Stomach smooth muscle (tissue), 2 donors: Measurements from ENCODE around the gene ZNF101.
A peak's percentile ranks its signal among the peaks of the same experiment; 100 is the strongest.

ENCODE experiments used
- H3K27ac ChIP-seq: one replicate; pipeline ENCODE4 v1.7.0; 2013; ENCODE audit warnings: mild to moderate bottlenecking, low read length, inconsistent platforms
- H3K27me3 ChIP-seq, 2 donors: one replicate each; pipeline ENCODE4 v1.7.0; 2013; ENCODE audit warnings: low read length in 2 of 2; ENCODE audit not compliant: insufficient read depth in 2 of 2, control insufficient read depth in 1 of 2
- H3K36me3 ChIP-seq, 2 donors: one replicate each; pipeline ENCODE4 v1.7.0; 2013; ENCODE audit warnings: low read length in 2 of 2; ENCODE audit not compliant: control insufficient read depth in 2 of 2, insufficient read depth in 2 of 2
- H3K4me1 ChIP-seq: one replicate; pipeline ENCODE4 v1.7.0; 2013; ENCODE audit warnings: low read length; ENCODE audit not compliant: control insufficient read depth, insufficient read depth
- H3K4me3 ChIP-seq, 2 donors: one replicate each; pipeline ENCODE4 v1.7.0; 2013; ENCODE audit warnings: low read length in 2 of 2
- H3K9ac ChIP-seq, 2 donors: one replicate each; pipeline ENCODE4 v1.7.0; 2013; ENCODE audit warnings: low read length in 2 of 2, mild to moderate bottlenecking in 1 of 2
- H3K9me3 ChIP-seq, 2 donors: one replicate each; pipeline ENCODE4 v1.7.0; 2013; ENCODE audit warnings: low read length in 2 of 2; ENCODE audit not compliant: control insufficient read depth in 2 of 2
- donor health status: healthy.
- donor health status: Pancreatic carcinoma.

ZNF101 gene

DNA sequence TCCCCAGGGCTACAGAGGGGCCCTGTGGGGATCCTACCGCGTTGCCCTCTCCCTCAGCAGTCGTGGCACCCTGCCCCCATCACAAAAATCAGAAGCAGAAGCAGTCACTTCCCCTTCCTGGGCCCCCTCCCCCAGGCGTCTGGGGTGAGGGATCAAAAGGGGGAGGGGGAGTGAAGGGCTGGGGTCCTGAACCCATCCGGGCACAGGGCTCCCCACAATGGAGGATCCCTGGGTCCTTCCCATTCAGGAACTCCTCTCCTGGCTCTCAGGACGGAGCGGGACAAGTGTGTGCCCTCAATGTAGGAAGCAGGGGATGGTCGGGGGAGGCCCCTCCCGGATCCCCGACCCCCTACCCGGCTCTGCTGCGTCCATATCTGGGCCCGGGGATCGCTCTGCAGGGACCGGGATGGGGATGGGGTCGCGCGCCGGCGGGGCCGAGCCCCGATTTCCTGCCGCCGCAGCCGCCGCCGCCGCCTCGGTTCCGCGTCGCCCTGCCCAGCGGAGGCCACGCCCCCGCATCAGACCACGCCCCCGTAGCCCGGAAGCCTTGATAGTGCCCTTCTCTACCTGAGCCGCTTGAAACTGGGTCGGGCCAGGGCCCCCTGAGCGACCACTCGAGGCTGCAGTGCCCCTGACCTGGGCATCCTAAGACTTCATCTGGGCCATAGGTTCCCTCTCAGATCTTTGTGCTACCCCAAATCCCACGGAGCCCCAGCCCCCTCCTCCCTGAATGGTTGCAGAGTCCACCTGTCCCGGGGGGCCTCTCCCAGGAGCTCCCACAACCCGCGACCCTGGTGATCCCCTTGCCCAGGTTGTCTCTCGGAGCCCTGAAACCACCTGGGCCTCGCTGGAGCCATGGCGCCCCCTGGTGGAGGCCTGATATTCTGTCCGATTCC lies 25.2 kb upstream of the ZNF101 start, which contains the start of gene GMIP:
Gene GMIP, minus strand, starts transcription at position 500 of the 896 bp plus-strand sequence. Its CDS starts 128 bp downstream, at position 372.
- no peak within 1 kb of the TSS for H3K27ac ChIP-seq
- H3K27me3 ChIP-seq, result peaks cover 0 to 6% of the 10 kb centered on the region in 2 donors
- H3K4me3 ChIP-seq, result peak within 1 kb of the TSS; percentile 76 to 79
- peak within 1 kb of the TSS; percentile 58 to 71 for H3K9ac ChIP-seq
- H3K4me1 ChIP-seq, result peaks cover 14% of the 10 kb centered on the region
- peaks cover 8 to 18% of the 10 kb centered on the region in 2 donors for H3K36me3 ChIP-seq
- no peaks in the 10 kb centered on the region for H3K9me3 ChIP-seq

DNA sequence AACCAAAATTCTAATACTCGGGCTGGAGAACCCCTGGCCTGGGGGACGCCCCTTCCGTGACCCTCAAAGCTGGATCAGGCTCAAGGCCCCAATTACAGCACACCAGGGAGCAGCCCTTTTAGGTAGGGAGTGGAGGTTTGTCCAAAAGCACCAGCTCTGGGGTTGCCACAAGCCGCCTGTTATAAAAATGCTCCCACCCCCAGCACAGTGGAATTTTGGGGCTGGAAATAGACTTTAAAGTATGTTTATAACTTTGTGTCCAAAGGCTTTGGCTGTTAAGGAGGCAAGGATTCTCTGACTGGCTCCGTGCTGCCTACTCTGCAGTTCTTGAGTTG lies 24.6 kb upstream of the ZNF101 start:
- Histone ChIP-seq H3K27me3 (peaks cover 0 to 6% of the 10 kb centered on the region in 2 donors), H3K4me1 (peaks cover 14% of the 10 kb centered on the region), H3K4me3 (peak overlapping the region in 1 of 2 donors; percentile 79), H3K27ac (no peak overlapping the region), H3K9me3 (no peaks in the 10 kb centered on the region), H3K9ac (no peak overlapping the region), H3K36me3 (peaks cover 8 to 18% of the 10 kb centered on the region in 2 donors)

DNA sequence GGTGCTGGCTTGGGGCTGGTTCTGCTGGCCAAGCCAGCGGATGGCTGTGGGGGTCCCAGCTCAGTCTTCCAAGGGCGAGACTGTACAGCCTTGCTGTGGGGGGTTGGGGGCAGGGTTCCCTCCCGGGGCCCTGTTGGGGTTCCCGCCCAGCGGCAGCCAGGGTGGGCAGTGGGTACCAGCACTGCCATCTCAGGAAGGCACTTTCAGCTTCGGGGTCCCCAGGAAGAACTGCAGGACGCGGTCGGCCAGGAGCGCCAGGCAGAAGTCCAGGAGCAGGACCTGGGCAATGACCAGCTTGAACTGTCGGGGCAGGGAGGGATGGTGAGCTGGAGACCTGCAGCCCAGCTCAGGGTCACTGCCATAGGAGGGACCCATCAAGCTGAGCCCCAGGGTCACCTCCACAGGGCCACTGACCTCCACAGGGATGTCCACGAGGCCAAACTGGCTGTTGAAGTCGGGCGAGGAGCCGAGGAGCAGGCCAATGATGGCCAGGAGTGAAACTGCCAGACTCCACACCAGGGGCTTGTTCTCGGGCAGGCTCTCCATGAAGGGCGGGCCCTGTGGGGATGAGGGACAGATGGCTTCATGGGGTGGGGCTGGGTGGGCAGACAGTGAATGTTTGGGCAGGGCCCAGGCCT lies 23.3 kb upstream of the ZNF101 start:
- Histone ChIP-seq H3K27ac (no peak overlapping the region), H3K9ac (no peak overlapping the region), H3K36me3 (peaks cover 13 to 23% of the 10 kb centered on the region in 2 donors)

DNA sequence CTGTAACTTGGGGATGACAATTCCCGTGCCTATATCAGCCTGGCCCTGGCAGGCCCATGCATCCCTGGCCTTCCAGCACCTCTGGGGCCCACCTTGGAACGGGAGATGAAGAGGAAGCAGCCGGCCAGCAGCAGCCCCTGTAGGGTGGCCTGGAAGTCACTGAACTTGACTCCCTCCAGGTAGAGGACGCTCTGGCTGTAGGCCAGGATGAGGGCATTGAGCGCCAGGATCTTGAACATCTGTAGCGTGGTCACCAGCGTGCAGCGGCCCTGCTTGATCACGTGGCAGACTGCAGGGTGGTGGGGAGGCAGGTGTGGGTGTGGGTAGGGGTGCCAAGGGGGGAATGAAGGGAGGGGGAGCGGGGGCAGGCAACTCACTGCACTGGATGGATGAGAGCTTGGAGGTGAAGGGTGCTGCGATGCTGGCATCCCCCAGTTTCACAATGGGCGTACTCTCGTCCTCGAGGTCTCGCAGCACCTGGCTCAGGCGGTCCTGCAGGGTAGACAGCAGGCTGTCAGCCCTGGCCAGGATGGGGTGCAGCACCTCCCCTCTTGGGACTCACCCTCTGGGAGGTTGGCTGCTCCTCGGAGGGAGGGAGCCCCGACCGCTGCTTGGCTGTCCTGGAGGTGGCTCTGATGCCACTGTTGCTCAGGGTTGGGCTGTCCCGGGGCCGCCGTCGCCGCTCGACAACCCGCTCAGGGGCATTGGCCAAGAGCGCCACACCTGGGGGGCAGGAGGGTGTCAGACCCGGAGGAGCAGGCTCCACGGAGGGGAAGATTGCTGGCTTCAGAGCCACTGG lies 21.4 kb upstream of the ZNF101 start:
- no peak overlapping the region for H3K9ac ChIP-seq
- no peaks in the 10 kb centered on the region for H3K9me3 ChIP-seq
- H3K4me3 ChIP-seq, result no peak overlapping the region
- H3K27ac ChIP-seq, result no peak overlapping the region
- H3K27me3 ChIP-seq, result peaks cover 0 to 6% of the 10 kb centered on the region in 2 donors
- peaks cover 31 to 38% of the 10 kb centered on the region in 2 donors for H3K36me3 ChIP-seq
- peaks cover 14% of the 10 kb centered on the region for H3K4me1 ChIP-seq

More for the DNA sequence above, 23.3 kb upstream of the ZNF101 start:
- Histone ChIP-seq H3K9me3 (no peaks in the 10 kb centered on the region), H3K4me1 (peaks cover 14% of the 10 kb centered on the region), H3K27me3 (peaks cover 0 to 6% of the 10 kb centered on the region in 2 donors), H3K4me3 (no peak overlapping the region)

DNA sequence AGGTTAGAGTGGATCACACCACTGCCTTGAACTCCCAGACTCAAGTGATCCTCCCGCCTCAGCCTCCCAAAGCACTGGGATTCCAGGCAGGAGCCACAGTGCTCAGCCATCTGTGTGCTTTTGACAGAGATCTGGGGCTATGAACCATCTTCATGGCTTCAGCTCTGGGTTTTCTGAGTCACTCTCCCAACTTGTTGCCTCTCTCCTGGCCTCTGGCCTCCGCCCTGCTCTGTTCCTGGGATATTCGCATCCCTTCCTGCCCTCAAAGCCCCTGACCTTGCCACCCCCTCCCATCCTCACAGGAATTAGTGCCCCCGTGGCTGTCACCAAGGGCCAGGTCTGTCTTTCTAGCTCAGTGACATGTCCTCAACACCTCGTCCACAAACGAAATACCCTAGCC lies 19.5 kb upstream of the ZNF101 start:
- H3K4me1 ChIP-seq, result no peaks in the 10 kb centered on the region
- peaks cover 45 to 51% of the 10 kb centered on the region in 2 donors for H3K36me3 ChIP-seq
- no peak overlapping the region for H3K27ac ChIP-seq
- H3K27me3 ChIP-seq, result no peaks in the 10 kb centered on the region
- H3K9ac ChIP-seq, result no peak overlapping the region
- no peak overlapping the region for H3K4me3 ChIP-seq
- no peaks in the 10 kb centered on the region for H3K9me3 ChIP-seq

DNA sequence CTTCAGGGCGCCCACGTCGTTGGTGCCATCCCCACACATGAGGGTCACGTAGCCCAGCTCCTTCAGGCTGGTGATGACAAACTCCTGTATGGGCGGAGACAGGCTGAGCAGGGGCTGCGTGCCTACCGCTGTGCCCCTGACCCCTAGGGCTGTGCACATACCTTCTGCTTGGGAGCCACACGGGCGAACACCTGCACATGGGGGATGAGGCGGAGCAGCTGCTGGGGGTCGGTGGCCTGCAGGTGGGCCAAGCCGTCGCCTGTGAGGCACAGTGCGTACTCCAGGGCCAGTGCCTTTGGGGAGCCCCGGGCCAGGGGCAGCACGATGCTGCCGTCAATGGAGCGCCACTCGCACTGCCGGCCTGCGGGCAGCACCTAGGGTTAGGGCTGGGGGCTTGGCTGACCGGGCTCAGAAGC lies 19.1 kb upstream of the ZNF101 start:
- Histone ChIP-seq H3K9ac (no peak overlapping the region), H3K4me3 (no peak overlapping the region), H3K9me3 (no peaks in the 10 kb centered on the region), H3K36me3 (peaks cover 49 to 55% of the 10 kb centered on the region in 2 donors), H3K27me3 (no peaks in the 10 kb centered on the region), H3K4me1 (no peaks in the 10 kb centered on the region), H3K27ac (no peak overlapping the region)

DNA sequence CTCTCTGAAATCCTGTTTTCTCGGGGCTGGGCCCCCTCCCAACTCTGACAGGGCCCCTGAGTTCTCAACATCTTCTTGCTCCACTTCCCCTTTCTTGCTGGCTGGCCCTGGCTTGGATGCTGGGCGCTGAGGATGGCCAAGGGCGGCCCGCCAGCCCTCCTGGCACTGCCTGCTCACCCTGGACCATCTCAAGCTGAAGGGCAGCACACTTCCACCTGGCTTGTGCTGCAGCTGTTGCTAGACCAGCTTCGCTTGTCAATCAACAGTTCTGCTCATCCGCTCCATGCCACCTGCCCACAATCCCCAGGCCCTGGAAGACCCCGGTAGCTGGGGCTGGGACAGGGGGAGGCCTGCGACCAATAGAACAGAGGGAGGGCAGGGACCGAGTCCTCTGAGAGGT lies 18.3 kb upstream of the ZNF101 start:
- Histone ChIP-seq H3K27ac (no peak overlapping the region), H3K9me3 (no peaks in the 10 kb centered on the region), H3K4me1 (no peaks in the 10 kb centered on the region), H3K9ac (no peak overlapping the region), H3K36me3 (peaks cover 57 to 61% of the 10 kb centered on the region in 2 donors), H3K27me3 (no peaks in the 10 kb centered on the region), H3K4me3 (no peak overlapping the region)

DNA sequence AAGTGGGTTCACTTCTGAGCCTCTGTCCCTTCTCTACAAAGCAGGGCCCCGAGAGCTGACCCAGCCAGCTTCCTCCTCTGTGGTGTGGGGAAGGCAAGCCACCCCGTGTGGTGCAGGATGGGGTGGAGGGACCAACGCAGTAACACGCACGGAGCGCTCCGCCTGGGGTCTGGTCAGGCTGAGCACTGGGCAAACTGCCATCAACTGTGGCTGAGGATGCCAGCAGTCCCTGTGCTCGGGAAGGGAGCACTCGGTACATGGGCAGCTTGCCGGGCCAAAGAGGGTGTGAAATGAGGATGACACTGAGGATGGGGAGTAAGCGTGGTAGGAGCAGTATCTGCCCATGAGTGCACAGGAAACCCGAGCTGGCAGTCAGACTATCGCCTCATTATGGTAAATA lies 17.6 kb upstream of the ZNF101 start:
- H3K4me1 ChIP-seq, result no peaks in the 10 kb centered on the region
- H3K4me3 ChIP-seq, result no peak overlapping the region
- no peaks in the 10 kb centered on the region for H3K27me3 ChIP-seq
- H3K27ac ChIP-seq, result no peak overlapping the region
- peaks cover 64% of the 10 kb centered on the region in 2 donors for H3K36me3 ChIP-seq
- H3K9ac ChIP-seq, result no peak overlapping the region
- no peaks in the 10 kb centered on the region for H3K9me3 ChIP-seq

DNA sequence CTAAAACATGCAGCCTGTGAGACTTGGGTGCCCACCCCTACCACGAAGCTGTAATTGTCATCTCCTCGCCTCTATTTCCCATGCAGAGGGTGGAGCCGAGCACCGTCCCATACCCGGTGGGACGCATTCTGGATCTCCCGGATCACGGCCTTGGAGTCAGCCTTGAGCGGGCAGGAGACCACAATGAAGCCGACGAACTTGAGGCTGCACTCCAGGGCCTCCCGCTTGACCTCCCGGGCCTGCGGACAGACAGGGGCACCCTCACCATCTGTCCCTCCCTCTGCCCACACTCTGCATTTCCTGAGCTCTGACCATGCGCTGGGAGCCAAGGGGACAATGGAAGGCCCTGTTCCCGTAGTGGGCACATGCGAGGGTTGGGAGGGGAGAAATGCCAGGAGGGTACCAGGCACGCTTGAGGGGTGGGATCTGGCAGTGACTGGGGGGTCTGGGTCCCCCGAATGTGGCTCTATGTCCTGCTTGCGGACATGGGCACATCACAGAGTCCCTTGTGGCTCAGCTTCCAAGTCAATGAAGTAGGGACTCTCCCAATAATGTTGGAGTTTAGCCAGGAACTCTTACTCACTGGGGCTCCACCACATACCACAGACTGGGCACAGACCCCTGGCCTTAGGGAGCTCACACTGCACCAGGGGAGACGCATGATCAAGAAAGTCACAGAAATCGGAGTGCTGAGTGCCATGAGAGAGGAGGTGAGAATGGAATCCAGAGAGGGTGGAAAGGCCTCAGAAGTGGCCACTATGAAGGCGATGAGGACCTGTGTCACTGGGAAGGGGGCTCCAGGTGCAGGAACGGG lies 15.9 kb upstream of the ZNF101 start:
- Histone ChIP-seq H3K9ac (no peak overlapping the region), H3K36me3 (peaks cover 70 to 71% of the 10 kb centered on the region in 2 donors), H3K9me3 (no peaks in the 10 kb centered on the region), H3K27me3 (no peaks in the 10 kb centered on the region), H3K4me3 (no peak overlapping the region), H3K4me1 (no peaks in the 10 kb centered on the region), H3K27ac (no peak overlapping the region)
